Fibroblast of lung (primary cell): ENCODE results near the gene C2CD4B.

Experiments
- EZH2 ChIP-seq: IDR thresholded peaks from 2 replicates; pipeline ENCODE4 v1.5.1; 2012; ENCODE audit warnings: low read length, control low read depth, mild to moderate bottlenecking; ENCODE audit errors: missing control alignments
- TF ChIP-seq, protein P1 (sequence below), 2 donors: IDR thresholded peaks in 1 of 2; conservative IDR thresholded peaks in 1 of 2; 1 replicate in 1 of 2; 2 replicates in 1 of 2; pipeline ENCODE4 v1.5.1; 2011 to 2012; ENCODE audit warnings: low read length in 2 of 2, control low read depth in 1 of 2, inconsistent platforms in 1 of 2, low read depth in 1 of 2, mild to moderate bottlenecking in 1 of 2

DNA sequence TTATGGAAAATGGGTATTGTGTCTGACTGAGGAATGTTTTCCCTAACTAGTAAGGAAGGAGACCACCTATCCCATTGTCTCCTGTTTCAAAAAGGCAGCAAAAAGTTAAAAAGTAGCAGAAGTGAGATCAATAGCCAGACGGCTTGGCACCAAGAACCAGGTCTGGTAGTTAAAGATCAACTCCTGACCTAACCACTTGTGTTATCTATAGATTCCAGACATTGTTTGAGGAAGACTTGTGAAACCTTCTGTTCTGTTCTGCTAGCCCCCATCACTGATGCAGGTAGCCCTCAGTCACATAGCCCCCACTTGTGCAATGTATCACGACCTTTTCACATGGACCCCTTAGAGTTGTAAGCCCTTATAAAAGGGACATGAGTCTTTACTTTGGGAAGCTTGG lies 46.3 kb upstream of the C2CD4B start:
- no peak for TF ChIP-seq EZH2
- TF ChIP-seq, protein P1, sequence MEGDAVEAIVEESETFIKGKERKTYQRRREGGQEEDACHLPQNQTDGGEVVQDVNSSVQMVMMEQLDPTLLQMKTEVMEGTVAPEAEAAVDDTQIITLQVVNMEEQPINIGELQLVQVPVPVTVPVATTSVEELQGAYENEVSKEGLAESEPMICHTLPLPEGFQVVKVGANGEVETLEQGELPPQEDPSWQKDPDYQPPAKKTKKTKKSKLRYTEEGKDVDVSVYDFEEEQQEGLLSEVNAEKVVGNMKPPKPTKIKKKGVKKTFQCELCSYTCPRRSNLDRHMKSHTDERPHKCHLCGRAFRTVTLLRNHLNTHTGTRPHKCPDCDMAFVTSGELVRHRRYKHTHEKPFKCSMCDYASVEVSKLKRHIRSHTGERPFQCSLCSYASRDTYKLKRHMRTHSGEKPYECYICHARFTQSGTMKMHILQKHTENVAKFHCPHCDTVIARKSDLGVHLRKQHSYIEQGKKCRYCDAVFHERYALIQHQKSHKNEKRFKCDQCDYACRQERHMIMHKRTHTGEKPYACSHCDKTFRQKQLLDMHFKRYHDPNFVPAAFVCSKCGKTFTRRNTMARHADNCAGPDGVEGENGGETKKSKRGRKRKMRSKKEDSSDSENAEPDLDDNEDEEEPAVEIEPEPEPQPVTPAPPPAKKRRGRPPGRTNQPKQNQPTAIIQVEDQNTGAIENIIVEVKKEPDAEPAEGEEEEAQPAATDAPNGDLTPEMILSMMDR (conservative IDR thresholded peaks at IDR 0.05 in 1 of 2, IDR thresholded peaks at IDR 0.05 in 1 of 2; ENCODE audit: low read depth in 1 of 2, low read length in 2 of 2): no peak
